Trophoblast cell (in vitro differentiated cells and primary cell): ENCODE results near the gene FAAP24.
"Not testable (repeated sequence)": the region's sequence is repeated elsewhere in the genome, so short reads cannot be mapped to it uniquely, and the experiment has no call there.

Source experiments
- DNase-seq, 2 donors: peaks; one replicate each; pipeline ENCODE4 v3.0.0-alpha.2; 2016
- H2AFZ ChIP-seq: 2 replicates; pipeline ENCODE4 v1.6.1; 2013; ENCODE audit warnings: low read length, moderate library complexity, mild to moderate bottlenecking; ENCODE audit not compliant: insufficient read depth, poor library complexity
- H2AK5ac ChIP-seq: 2 replicates; pipeline ENCODE4 v1.6.1; 2013; ENCODE audit warnings: mild to moderate bottlenecking, low read length
- H2BK120ac ChIP-seq: 2 replicates; pipeline ENCODE4 v1.6.1; 2013; ENCODE audit warnings: low read length, mild to moderate bottlenecking, moderate library complexity; ENCODE audit not compliant: insufficient read depth, poor library complexity
- H2BK12ac ChIP-seq: 2 replicates; pipeline ENCODE4 v1.6.1; 2013; ENCODE audit warnings: mild to moderate bottlenecking, low read length, moderate library complexity
- H2BK5ac ChIP-seq: 2 replicates; pipeline ENCODE4 v1.6.1; 2013; ENCODE audit warnings: low read length, low read depth, moderate library complexity, mild to moderate bottlenecking; ENCODE audit not compliant: poor library complexity
- H3K14ac ChIP-seq: 2 replicates; pipeline ENCODE4 v1.6.1; 2013; ENCODE audit warnings: mild to moderate bottlenecking, low read length
- H3K18ac ChIP-seq: 2 replicates; pipeline ENCODE4 v1.6.1; 2013; ENCODE audit warnings: mild to moderate bottlenecking, low read length
- H3K23ac ChIP-seq: 2 replicates; pipeline ENCODE4 v1.6.1; 2013; ENCODE audit warnings: low read length
- H3K27ac ChIP-seq: 2 replicates; pipeline ENCODE4 v1.5.1; 2013; ENCODE audit warnings: low read depth, mild to moderate bottlenecking, inconsistent platforms, low read length, moderate library complexity
- H3K27me3 ChIP-seq: 2 replicates; pipeline ENCODE4 v1.6.1; 2013; ENCODE audit warnings: inconsistent platforms, mild to moderate bottlenecking, low read length, moderate library complexity; ENCODE audit not compliant: insufficient read depth
- H3K36me3 ChIP-seq, 2 experiments: 1 replicate in 1 of 2; 2 replicates in 1 of 2; pipeline ENCODE4 v1.6.1; 2013; ENCODE audit warnings: low read length in 2 of 2, mild to moderate bottlenecking in 2 of 2, moderate library complexity in 1 of 2; ENCODE audit not compliant: insufficient read depth in 2 of 2, control insufficient read depth in 1 of 2
- H3K4ac ChIP-seq: 2 replicates; pipeline ENCODE4 v1.6.1; 2013; ENCODE audit warnings: low read depth, mild to moderate bottlenecking, low read length, moderate library complexity
- H3K4me1 ChIP-seq, 2 experiments: 1 replicate in 1 of 2; 2 replicates in 1 of 2; pipeline ENCODE4 v1.6.1; 2013; ENCODE audit warnings: low read length in 2 of 2, mild to moderate bottlenecking in 2 of 2, moderate library complexity in 1 of 2; ENCODE audit not compliant: insufficient read depth in 2 of 2, control insufficient read depth in 1 of 2
- H3K4me2 ChIP-seq: 2 replicates; pipeline ENCODE4 v1.6.1; 2013; ENCODE audit warnings: inconsistent platforms, mild to moderate bottlenecking, low read length, moderate library complexity
- H3K4me3 ChIP-seq: 2 replicates; pipeline ENCODE4 v1.5.1; 2013; ENCODE audit warnings: mild to moderate bottlenecking, low read depth, low read length, inconsistent platforms
- H3K79me1 ChIP-seq: one replicate; pipeline ENCODE4 v1.6.1; 2013; ENCODE audit warnings: low read length
- H3K79me2 ChIP-seq: 2 replicates; pipeline ENCODE4 v1.6.1; 2013; ENCODE audit warnings: low read length, mild to moderate bottlenecking; ENCODE audit not compliant: control insufficient read depth, insufficient read depth, poor library complexity
- H3K9ac ChIP-seq: 2 replicates; pipeline ENCODE4 v1.6.1; 2013; ENCODE audit warnings: mild to moderate bottlenecking, low read length
- H3K9me3 ChIP-seq: 2 replicates; pipeline ENCODE4 v1.6.1; 2013; ENCODE audit warnings: low read depth, mild to moderate bottlenecking, control low read depth, inconsistent platforms, low read length; ENCODE audit not compliant: insufficient read depth
- H4K12ac ChIP-seq: 2 replicates; pipeline ENCODE4 v1.6.1; 2013; ENCODE audit warnings: low read depth, mild to moderate bottlenecking, low read length, moderate library complexity
- H4K8ac ChIP-seq: 2 replicates; pipeline ENCODE4 v1.6.1; 2013; ENCODE audit warnings: low read depth, mild to moderate bottlenecking, low read length, moderate library complexity
- H4K91ac ChIP-seq: one replicate; pipeline ENCODE4 v1.6.1; 2013; ENCODE audit warnings: low read depth, mild to moderate bottlenecking, low read length, moderate library complexity
- WGBS: extraction: QIAGEN DNeasy Blood & Tissue Kit; methylation state at CpG from one replicate; pipeline ENCODE4 v1.1.7; 2013; ENCODE audit warnings: missing lambda C conversion rate; ENCODE audit not compliant: insufficient read length, insufficient coverage; ENCODE audit errors: extremely low coverage; 5-methylcytosine and 5-hydroxymethylcytosine counted together

Gene FAAP24

GRCh38 chr19:32976223-32976805 is 4.3 kb downstream of the FAAP24 start:
- Histone ChIP-seq H4K12ac (no peak overlapping the region), H2AFZ (no peak overlapping the region), H2BK5ac (no peak overlapping the region), H4K8ac (no peak overlapping the region), H3K4me1 (no peaks in the 10 kb centered on the region), H3K4ac (no peak overlapping the region), H2BK12ac (no peak overlapping the region), H3K36me3 (peaks cover 4 to 5% of the 10 kb centered on the region in 2 experiments), H3K4me3 (no peak overlapping the region), H3K27me3 (no peaks in the 10 kb centered on the region), H2BK120ac (no peak overlapping the region), H3K9me3 (no peaks in the 10 kb centered on the region), H3K9ac (no peak overlapping the region), H2AK5ac (no peak overlapping the region), H3K79me1 (peaks cover 3% of the 10 kb centered on the region), H3K23ac (no peak overlapping the region), H3K18ac (no peak overlapping the region), H3K4me2 (no peak overlapping the region), H3K79me2 (peaks cover under 1% of the 10 kb centered on the region), H4K91ac (no peak overlapping the region), H3K14ac (no peak overlapping the region), H3K27ac (no peak overlapping the region)
- DNase-seq, result peak; percentile 77 to 93
- WGBS, result no CpG with 5 or more reads among the region's 14 CpGs

- no peak overlapping the region for H3K23ac ChIP-seq
- no peak overlapping the region for H3K27ac ChIP-seq
- H3K14ac ChIP-seq, result no peak overlapping the region
- no peak for DNase-seq
- no peak overlapping the region for H2AK5ac ChIP-seq
- H3K27me3 ChIP-seq, result no peaks in the 10 kb centered on the region
- no peak overlapping the region for H3K4ac ChIP-seq
- peaks cover 1% of the 10 kb centered on the region for H3K79me1 ChIP-seq
- no peak overlapping the region for H2BK5ac ChIP-seq
- no peak overlapping the region for H4K8ac ChIP-seq
- H3K4me1 ChIP-seq, result no peaks in the 10 kb centered on the region
- H2BK12ac ChIP-seq, result no peak overlapping the region
- H2BK120ac ChIP-seq, result no peak overlapping the region
- no peak overlapping the region for H4K91ac ChIP-seq
- no peak overlapping the region for H3K18ac ChIP-seq
- H3K9ac ChIP-seq, result peak overlapping the region; percentile 21
- H4K12ac ChIP-seq, result no peak overlapping the region
- no peaks in the 10 kb centered on the region for H3K79me2 ChIP-seq
- peaks cover 4 to 5% of the 10 kb centered on the region in 2 experiments for H3K36me3 ChIP-seq
- H3K4me3 ChIP-seq, result no peak overlapping the region
- no peak overlapping the region for H3K4me2 ChIP-seq
- H3K9me3 ChIP-seq, result no peaks in the 10 kb centered on the region
- no CpG with 5 or more reads among the region's 7 CpGs for WGBS
- H2AFZ ChIP-seq, result no peak overlapping the region
Measured at GRCh38 chr19:32977280-32977679, 5.2 kb downstream of the FAAP24 start.

- H4K91ac ChIP-seq, H3K23ac ChIP-seq, H3K27me3 ChIP-seq, H3K79me1 ChIP-seq, H3K79me2 ChIP-seq, DNase-seq, H3K4ac ChIP-seq, H3K9ac ChIP-seq, H3K4me2 ChIP-seq, H4K12ac ChIP-seq, H2AK5ac ChIP-seq, H3K14ac ChIP-seq, H3K36me3 ChIP-seq, H3K27ac ChIP-seq, H3K4me1 ChIP-seq, H2BK12ac ChIP-seq, H2BK120ac ChIP-seq, H3K18ac ChIP-seq, H3K4me3 ChIP-seq, H2AFZ ChIP-seq, H2BK5ac ChIP-seq, H3K9me3 ChIP-seq, H4K8ac ChIP-seq: not testable (repeated sequence)
- WGBS, result no CpG with 5 or more reads among the region's 4 CpGs
Measured at GRCh38 chr19:32977813-32978212, 5.8 kb downstream of the FAAP24 start.

GRCh38 chr19:32979807-32980206 is 7.8 kb downstream of the FAAP24 start:
- not testable (repeated sequence) for H2AFZ ChIP-seq, DNase-seq, H4K12ac ChIP-seq, H3K4me2 ChIP-seq, H2AK5ac ChIP-seq, H3K23ac ChIP-seq, H3K9me3 ChIP-seq, H3K9ac ChIP-seq, H2BK5ac ChIP-seq, H3K14ac ChIP-seq, H3K27ac ChIP-seq, H3K18ac ChIP-seq, H3K79me1 ChIP-seq, H3K27me3 ChIP-seq, H2BK12ac ChIP-seq, H2BK120ac ChIP-seq, H3K4ac ChIP-seq, H3K79me2 ChIP-seq, H3K4me3 ChIP-seq, H3K36me3 ChIP-seq, H4K8ac ChIP-seq, H3K4me1 ChIP-seq, H4K91ac ChIP-seq
- WGBS, result no CpG with 5 or more reads among the region's 7 CpGs
